ENCODE measurements around the gene QSOX2.

The QSOX2 gene

GRCh38 chr9:136169495-136169894 is 76.1 kb downstream of the QSOX2 start:
- DNase-seq, result no peak

GRCh38 chr9:136163248-136163850 is 82.3 kb downstream of the QSOX2 start:
- no peak for DNase-seq

GRCh38 chr9:136160995-136161610 is 84.5 kb downstream of the QSOX2 start:
- DNase-seq, result no peak

GRCh38 chr9:136160381-136160841 is 85.2 kb downstream of the QSOX2 start:
- DNase-seq, result no peak

- no peak for DNase-seq
Observed at GRCh38 chr9:136159851-136160250, 85.8 kb downstream of the QSOX2 start.

GRCh38 chr9:136157477-136158265 is 87.9 kb downstream of the QSOX2 start:
- no peak for DNase-seq

All from KG1 (cell line).